Activated naive CD4-positive, alpha-beta T cell treated with anti-CD3 and anti-CD28 coated beads, Interleukin-2, amount 10 ng/mL, durations not matched to agents 7 days and 5 days (primary cell): ENCODE results near the gene DCAF6.

ENCODE experiments used
- CTCF ChIA-PET: fragments of 350-600 bp; sonication (Branson Sonifier 250); formaldehyde crosslinking; loops from one replicate; lab custom pipeline; 2021; ENCODE audit warnings: antibody characterized with exemption; lab: Charles Lee
- DNase-seq: peaks from one replicate; pipeline ENCODE4 v3.0.0-alpha.2; 2020
- H3K27ac Mint-ChIP-seq: one replicate; pipeline ENCODE4 v1.8.0; 2021; ENCODE audit warnings: mild to moderate bottlenecking, moderate library complexity, mixed read lengths
- H3K27me3 Mint-ChIP-seq: one replicate; pipeline ENCODE4 v1.8.0; 2021; ENCODE audit warnings: mild to moderate bottlenecking, mixed read lengths
- H3K36me3 Mint-ChIP-seq: one replicate; pipeline ENCODE4 v1.8.0; 2021; ENCODE audit warnings: mixed read lengths
- H3K4me1 Mint-ChIP-seq: one replicate; pipeline ENCODE4 v1.8.0; 2021; ENCODE audit warnings: mixed read lengths
- H3K4me3 Mint-ChIP-seq: one replicate; pipeline ENCODE4 v1.8.0; 2021; ENCODE audit warnings: mild to moderate bottlenecking, moderate library complexity, mixed read lengths
- H3K9me3 Mint-ChIP-seq: one replicate; pipeline ENCODE4 v1.8.0; 2021; ENCODE audit warnings: mixed read lengths

Gene DCAF6

DNA sequence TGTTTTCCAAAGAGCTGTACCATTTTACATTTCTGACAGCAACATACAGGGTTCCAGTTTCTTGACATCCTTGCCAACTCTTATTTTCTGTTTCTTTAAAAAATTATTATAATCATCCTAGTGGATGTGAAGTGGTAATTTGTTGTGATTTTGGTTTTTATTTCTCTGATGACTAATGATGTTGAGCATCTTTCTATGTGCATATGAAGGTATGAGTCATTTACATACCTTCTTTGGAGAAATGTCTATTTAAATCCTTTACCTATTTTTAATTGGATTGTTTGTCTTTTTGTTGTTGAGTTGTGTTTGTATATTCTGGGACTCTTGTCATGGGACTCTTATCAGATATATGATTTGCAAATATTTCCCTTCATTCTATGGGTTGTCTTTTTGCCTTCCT lies 21.2 kb downstream of the DCAF6 start:
- Mint-ChIP-seq H3K27ac (no peak overlapping the region), H3K36me3 (peaks cover 18% of the 10 kb centered on the region), H3K9me3 (no peaks in the 10 kb centered on the region), H3K4me3 (no peak overlapping the region), H3K27me3 (no peaks in the 10 kb centered on the region), H3K4me1 (peaks cover 2% of the 10 kb centered on the region)
- no peak for DNase-seq
- CTCF ChIA-PET: no interaction called here

DNA sequence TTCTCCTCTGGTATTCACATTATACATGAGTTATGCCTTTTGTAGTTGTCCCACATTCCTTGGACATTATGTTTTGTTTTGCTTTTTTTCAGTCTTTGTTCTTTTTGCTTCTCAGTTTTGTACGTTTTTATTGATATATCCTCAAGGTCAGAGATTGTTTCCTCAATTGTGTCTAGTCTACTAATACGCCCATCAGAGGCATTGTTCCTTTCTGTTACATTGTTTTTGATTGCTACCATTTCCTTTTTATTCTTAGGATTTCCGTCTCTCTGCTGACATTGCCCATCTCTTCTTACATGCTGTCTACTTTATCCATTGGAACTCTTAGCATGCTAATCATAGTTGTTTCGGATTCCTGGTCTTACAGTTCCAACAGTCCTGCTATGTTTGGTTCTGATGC lies 28.2 kb downstream of the DCAF6 start:
- DNase-seq: no peak
- peaks cover 11% of the 10 kb centered on the region for H3K36me3 Mint-ChIP-seq
- H3K27ac Mint-ChIP-seq: no peak overlapping the region
- no peak overlapping the region for H3K4me3 Mint-ChIP-seq
- H3K27me3 Mint-ChIP-seq: no peaks in the 10 kb centered on the region
- CTCF ChIA-PET: no interaction called here
- H3K9me3 Mint-ChIP-seq: no peaks in the 10 kb centered on the region
- H3K4me1 Mint-ChIP-seq: no peaks in the 10 kb centered on the region

- Mint-ChIP-seq H3K9me3 (no peaks in the 10 kb centered on the region), H3K27ac (no peak overlapping the region), H3K4me1 (no peaks in the 10 kb centered on the region), H3K4me3 (no peak overlapping the region), H3K27me3 (no peaks in the 10 kb centered on the region), H3K36me3 (peaks cover 11% of the 10 kb centered on the region)
- no peak for DNase-seq
- CTCF ChIA-PET: no interaction called here
These were observed 29.6 kb downstream of the DCAF6 start for GRCh38 chr1:167966050-167966449.

DNA sequence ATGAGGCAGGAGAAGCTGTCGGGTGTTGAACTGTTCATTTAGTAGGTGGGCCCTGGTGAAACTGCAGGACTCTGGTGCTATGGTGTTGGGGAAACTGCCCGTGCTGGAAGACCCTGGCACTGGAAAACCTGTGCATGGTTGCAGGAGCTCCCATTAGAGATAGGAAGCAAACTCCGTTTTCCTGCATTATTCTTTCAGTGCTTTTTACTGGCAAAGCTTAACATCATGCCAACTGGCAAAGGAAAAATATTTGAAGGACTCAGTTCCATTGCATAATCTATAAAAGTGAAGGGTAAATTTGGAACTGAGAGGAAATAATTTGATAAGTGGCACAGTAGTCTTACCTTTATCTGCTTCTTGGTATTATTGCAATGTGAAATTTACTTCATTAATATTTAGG lies 32.1 kb downstream of the DCAF6 start:
- no peak for DNase-seq
- Mint-ChIP-seq H3K9me3 (no peaks in the 10 kb centered on the region), H3K4me1 (no peaks in the 10 kb centered on the region), H3K27ac (no peak overlapping the region), H3K4me3 (no peak overlapping the region), H3K36me3 (peaks cover 14% of the 10 kb centered on the region), H3K27me3 (no peaks in the 10 kb centered on the region)
- CTCF ChIA-PET: no interaction called here

- CTCF ChIA-PET: no interaction called here
- H3K27me3 Mint-ChIP-seq: no peaks in the 10 kb centered on the region
- no peaks in the 10 kb centered on the region for H3K9me3 Mint-ChIP-seq
- peak overlapping the region; percentile 67 for H3K27ac Mint-ChIP-seq
- no peak for DNase-seq
- peaks cover 2% of the 10 kb centered on the region for H3K4me1 Mint-ChIP-seq
- peaks cover 32% of the 10 kb centered on the region for H3K36me3 Mint-ChIP-seq
- no peak overlapping the region for H3K4me3 Mint-ChIP-seq
These were observed 37.3 kb downstream of the DCAF6 start for GRCh38 chr1:167973832-167974231.

DNA sequence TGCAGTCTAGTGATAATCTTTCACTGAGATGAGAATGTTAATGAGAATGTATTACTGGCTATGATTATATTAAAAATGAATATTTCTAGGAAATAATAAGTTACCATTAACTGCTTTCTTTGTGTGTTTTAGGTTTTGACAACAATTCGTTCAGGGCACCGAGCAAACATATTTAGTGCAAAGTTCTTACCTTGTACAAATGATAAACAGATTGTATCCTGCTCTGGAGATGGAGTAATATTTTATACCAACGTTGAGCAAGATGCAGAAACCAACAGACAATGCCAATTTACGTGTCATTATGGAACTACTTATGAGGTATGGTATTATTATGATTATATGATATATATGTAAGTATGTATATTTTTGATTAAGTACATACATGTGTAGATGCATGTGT lies 38.2 kb downstream of the DCAF6 start:
- CTCF ChIA-PET: no interaction called here
- no peak overlapping the region for H3K4me3 Mint-ChIP-seq
- no peaks in the 10 kb centered on the region for H3K9me3 Mint-ChIP-seq
- H3K27me3 Mint-ChIP-seq: no peaks in the 10 kb centered on the region
- DNase-seq: no peak
- peaks cover 33% of the 10 kb centered on the region for H3K36me3 Mint-ChIP-seq
- H3K27ac Mint-ChIP-seq: no peak overlapping the region
- peaks cover 2% of the 10 kb centered on the region for H3K4me1 Mint-ChIP-seq

GRCh38 chr1:167977245-167977644 lies 40.8 kb downstream of the DCAF6 start:
- DNase-seq: no peak
- Mint-ChIP-seq H3K27me3 (no peaks in the 10 kb centered on the region), H3K4me1 (peaks cover 2% of the 10 kb centered on the region), H3K36me3 (peaks cover 48% of the 10 kb centered on the region), H3K4me3 (no peak overlapping the region), H3K27ac (no peak overlapping the region), H3K9me3 (no peaks in the 10 kb centered on the region)
- CTCF ChIA-PET: no interaction called here

- CTCF ChIA-PET: no interaction called here
These were observed 45.5 kb downstream of the DCAF6 start for GRCh38 chr1:167981933-167982332.

DNA sequence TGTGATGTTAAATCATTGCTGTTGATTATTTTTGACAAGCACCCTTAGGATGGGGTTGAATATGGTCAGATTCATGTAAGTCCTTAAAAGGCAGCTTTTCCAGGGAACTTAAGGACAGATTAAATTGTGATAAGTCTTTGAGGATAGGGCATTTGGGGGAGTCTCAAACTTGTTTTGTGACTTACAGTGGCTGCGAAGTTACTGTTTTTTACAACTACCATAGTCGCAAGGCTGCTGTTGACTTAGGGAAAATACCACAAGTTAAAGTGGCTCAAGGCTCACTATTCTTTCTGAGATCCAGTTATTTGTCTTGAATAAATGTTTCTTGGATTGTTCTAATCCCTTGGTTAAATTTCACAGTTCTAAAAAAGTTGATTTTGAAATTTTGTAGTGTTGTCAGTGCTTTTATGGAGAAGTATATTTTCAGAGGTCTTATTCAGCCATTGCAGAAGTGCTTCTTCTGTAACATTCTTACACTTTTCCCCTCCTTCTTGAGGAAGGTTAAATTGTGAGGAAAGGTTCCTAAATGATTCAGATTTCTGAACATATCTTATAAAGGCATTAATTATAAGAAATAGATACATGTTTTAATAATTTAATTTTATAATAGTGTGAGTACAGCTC lies 47.4 kb downstream of the DCAF6 start:
- no peak for DNase-seq
- H3K27ac Mint-ChIP-seq: no peak overlapping the region
- H3K9me3 Mint-ChIP-seq: no peaks in the 10 kb centered on the region
- H3K4me1 Mint-ChIP-seq: no peaks in the 10 kb centered on the region
- CTCF ChIA-PET: no interaction called here
- peaks cover 24% of the 10 kb centered on the region for H3K36me3 Mint-ChIP-seq
- no peak overlapping the region for H3K4me3 Mint-ChIP-seq
- no peaks in the 10 kb centered on the region for H3K27me3 Mint-ChIP-seq

More at GRCh38 chr1:167981933-167982332, 45.5 kb downstream of the DCAF6 start:
- Mint-ChIP-seq H3K36me3 (peaks cover 36% of the 10 kb centered on the region), H3K4me3 (no peak overlapping the region), H3K4me1 (peaks cover 2% of the 10 kb centered on the region), H3K27me3 (no peaks in the 10 kb centered on the region), H3K9me3 (no peaks in the 10 kb centered on the region), H3K27ac (no peak overlapping the region)
- no peak for DNase-seq

DNA sequence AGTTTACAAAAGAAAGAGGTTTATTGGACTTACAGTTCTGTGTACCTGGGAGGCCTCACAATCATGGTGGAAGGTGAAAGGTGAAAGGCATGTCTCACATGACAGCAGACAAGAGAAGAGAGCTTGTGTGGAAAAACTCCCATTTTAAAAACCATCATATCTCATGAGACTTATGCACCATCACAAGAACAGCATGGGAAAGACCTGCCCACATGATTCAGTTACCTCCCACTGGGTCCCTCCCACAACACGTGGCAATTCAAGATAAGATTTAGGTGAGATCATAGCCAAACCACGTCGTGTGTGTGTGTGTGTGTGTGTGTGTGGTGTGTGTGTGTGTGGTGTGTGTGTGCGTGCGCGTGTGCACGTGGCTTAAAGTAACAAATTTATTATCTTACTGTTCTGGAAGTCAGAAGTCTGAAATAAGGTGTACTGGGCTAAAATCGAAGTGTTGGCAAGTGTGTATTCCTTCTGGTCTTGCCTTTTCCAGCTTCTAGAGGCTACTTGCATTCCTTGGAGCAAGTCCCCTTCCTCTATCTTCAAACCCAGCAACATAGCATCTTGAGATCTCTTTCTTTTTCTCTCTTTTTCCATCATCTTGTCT lies 48.5 kb downstream of the DCAF6 start:
- Mint-ChIP-seq H3K4me1 (no peaks in the 10 kb centered on the region), H3K4me3 (no peak overlapping the region), H3K27me3 (no peaks in the 10 kb centered on the region), H3K36me3 (peaks cover 23% of the 10 kb centered on the region), H3K9me3 (no peaks in the 10 kb centered on the region), H3K27ac (no peak overlapping the region)
- CTCF ChIA-PET: no interaction called here
- no peak for DNase-seq

GRCh38 chr1:167987174-167987573 lies 50.7 kb downstream of the DCAF6 start:
- Mint-ChIP-seq H3K9me3 (no peaks in the 10 kb centered on the region), H3K27ac (no peak overlapping the region), H3K4me1 (no peaks in the 10 kb centered on the region), H3K4me3 (no peak overlapping the region), H3K36me3 (peaks cover 14% of the 10 kb centered on the region), H3K27me3 (no peaks in the 10 kb centered on the region)
- CTCF ChIA-PET: no interaction called here
- DNase-seq: no peak

DNA sequence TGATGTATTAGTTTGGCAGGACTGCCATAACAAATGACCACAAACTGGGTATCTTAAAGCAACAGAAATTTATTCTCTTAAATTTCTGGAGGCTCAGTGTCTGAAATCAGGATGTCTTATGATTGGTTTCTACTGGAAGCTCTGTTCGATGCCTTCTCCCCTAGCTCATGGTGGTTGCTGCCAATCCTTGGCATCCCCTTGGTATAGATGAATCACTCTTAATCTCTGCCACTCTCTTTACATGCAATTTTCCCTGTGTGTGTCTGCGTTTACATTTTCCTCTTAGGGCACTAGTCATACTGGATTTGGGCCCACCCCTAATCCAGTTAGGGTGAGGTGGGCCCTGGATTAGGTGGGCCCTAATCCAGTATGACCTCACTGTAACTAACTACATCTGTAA lies 55.1 kb downstream of the DCAF6 start:
- Mint-ChIP-seq H3K27me3 (no peaks in the 10 kb centered on the region), H3K36me3 (peaks cover 15% of the 10 kb centered on the region), H3K4me3 (no peak overlapping the region), H3K9me3 (no peaks in the 10 kb centered on the region), H3K4me1 (peaks cover 4% of the 10 kb centered on the region), H3K27ac (no peak overlapping the region)
- CTCF ChIA-PET: no interaction called here
- DNase-seq: no peak

DNA sequence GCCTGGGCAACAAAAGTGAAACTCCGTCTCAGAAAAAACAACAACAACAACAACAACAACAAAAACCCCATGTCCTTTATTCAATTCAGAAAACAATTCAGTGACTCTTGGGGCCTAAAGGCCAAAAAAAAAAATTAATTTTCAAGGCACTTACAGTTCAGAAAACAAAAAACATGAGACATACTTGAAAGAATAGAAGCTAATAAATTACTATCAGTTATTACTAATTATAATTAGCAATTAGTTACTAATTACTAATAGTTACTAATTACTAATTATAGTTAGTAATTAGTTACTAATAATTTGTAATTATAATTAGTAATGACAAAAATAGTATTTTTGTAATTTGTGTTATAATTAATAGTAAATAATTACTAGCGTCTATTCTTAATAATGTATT lies 57.2 kb downstream of the DCAF6 start:
- no peaks in the 10 kb centered on the region for H3K9me3 Mint-ChIP-seq
- DNase-seq: no peak
- H3K36me3 Mint-ChIP-seq: peaks cover 18% of the 10 kb centered on the region
- no peaks in the 10 kb centered on the region for H3K27me3 Mint-ChIP-seq
- CTCF ChIA-PET: no interaction called here
- H3K4me3 Mint-ChIP-seq: no peak overlapping the region
- no peak overlapping the region for H3K27ac Mint-ChIP-seq
- peaks cover 4% of the 10 kb centered on the region for H3K4me1 Mint-ChIP-seq

GRCh38 chr1:167994560-167994959 lies 58.1 kb downstream of the DCAF6 start:
- CTCF ChIA-PET: no interaction called here
- H3K4me1 Mint-ChIP-seq: peaks cover 4% of the 10 kb centered on the region
- H3K9me3 Mint-ChIP-seq: no peaks in the 10 kb centered on the region
- H3K4me3 Mint-ChIP-seq: no peak overlapping the region
- peaks cover 21% of the 10 kb centered on the region for H3K36me3 Mint-ChIP-seq
- DNase-seq: no peak
- H3K27ac Mint-ChIP-seq: no peak overlapping the region
- no peaks in the 10 kb centered on the region for H3K27me3 Mint-ChIP-seq

GRCh38 chr1:167995038-167995437 lies 58.6 kb downstream of the DCAF6 start:
- Mint-ChIP-seq H3K27me3 (no peaks in the 10 kb centered on the region), H3K4me3 (no peak overlapping the region), H3K27ac (no peak overlapping the region), H3K4me1 (peaks cover 4% of the 10 kb centered on the region), H3K36me3 (peaks cover 21% of the 10 kb centered on the region), H3K9me3 (no peaks in the 10 kb centered on the region)
- CTCF ChIA-PET: no interaction called here
- no peak for DNase-seq
